ENCODE data around the gene GNAZ.

GNAZ gene

DNA sequence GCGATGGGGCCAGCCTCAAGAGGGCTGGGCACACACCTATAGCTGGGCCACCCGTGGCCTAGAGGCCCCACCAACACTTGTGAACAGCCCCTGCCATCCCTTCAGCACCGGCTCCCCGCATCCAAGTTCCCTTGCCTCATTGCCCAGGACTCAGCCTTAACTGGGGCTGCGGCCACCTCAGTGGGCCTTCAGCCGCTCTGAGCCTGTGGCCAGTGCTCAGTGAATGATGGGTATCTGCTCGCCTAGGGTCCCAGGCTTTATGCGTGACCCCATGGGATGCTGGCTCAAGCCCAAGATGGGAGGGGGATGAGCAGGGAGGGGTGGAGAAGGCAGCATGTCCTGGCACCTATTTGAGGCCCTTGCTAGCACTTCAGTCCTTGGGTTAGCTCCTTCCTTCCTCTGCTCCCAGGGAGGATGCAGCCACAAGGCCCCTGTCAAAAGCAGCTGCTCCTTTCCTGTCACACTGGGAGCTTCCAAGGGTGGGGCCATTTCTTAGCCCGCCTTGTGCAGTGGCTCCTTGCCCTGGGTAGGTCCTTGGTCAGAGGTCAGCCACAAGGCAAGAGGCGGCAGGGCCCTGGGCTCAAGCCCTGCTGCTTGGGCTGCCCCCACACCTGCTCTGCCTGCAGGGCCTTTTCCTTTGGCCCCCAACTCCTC is 31.8 kb downstream of the GNAZ start:
- no peak overlapping the region for H3K9ac ChIP-seq (ENCODE audit: low read depth, low read length, poor library complexity)
- no peak overlapping the region for H4K91ac ChIP-seq (ENCODE audit: low read depth, low read length, poor library complexity)
- H3K4me1 ChIP-seq (ENCODE audit: control insufficient read depth in 2 of 2, insufficient read depth in 1 of 2, low read depth in 1 of 2, low read length in 2 of 2), result peaks cover 0 to 2% of the 10 kb centered on the region in 2 donors
- H2AFZ ChIP-seq (ENCODE audit: low read length), result no peak overlapping the region
- H2BK120ac ChIP-seq (ENCODE audit: low read depth, low read length), result no peak overlapping the region
- H3K18ac ChIP-seq (ENCODE audit: low read length), result peak overlapping the region; percentile 51
- H2BK12ac ChIP-seq (ENCODE audit: low read length), result no peak overlapping the region
- DNase-seq (ENCODE audit: low spot score), result no peak
- H2BK15ac ChIP-seq (ENCODE audit: low read length), result no peak overlapping the region
- H3K27ac ChIP-seq (replicated peaks; ENCODE audit: low read length), result no peak overlapping the region
- H2BK5ac ChIP-seq (ENCODE audit: low read length), result no peak overlapping the region
- no peak overlapping the region for H2AK5ac ChIP-seq (ENCODE audit: low read depth, low read length)
- no peak overlapping the region for H4K8ac ChIP-seq (ENCODE audit: low read depth, low read length)
- H3K36me3 ChIP-seq (replicated peaks in 1 of 2; ENCODE audit: control insufficient read depth in 2 of 2, insufficient read depth in 2 of 2, low read length in 2 of 2), result peaks cover 4 to 18% of the 10 kb centered on the region in 2 donors
- no peak overlapping the region for H3K4me3 ChIP-seq (ENCODE audit: low read length in 2 of 2)
- H3K14ac ChIP-seq (ENCODE audit: low read length), result peak overlapping the region; percentile 63
- H3K9me3 ChIP-seq (replicated peaks in 1 of 2; ENCODE audit: control insufficient read depth in 2 of 2, insufficient read depth in 1 of 2, low read depth in 1 of 2, low read length in 2 of 2), result no peaks in the 10 kb centered on the region
- no peaks in the 10 kb centered on the region for H3K27me3 ChIP-seq (ENCODE audit: control insufficient read depth in 3 of 3, insufficient read depth in 3 of 3, low read depth in 1 of 3, low read length in 3 of 3)
- peak overlapping the region; percentile 94 for H3K23ac ChIP-seq (ENCODE audit: low read depth, low read length, poor library complexity)
- H3K4me2 ChIP-seq (ENCODE audit: insufficient read depth, low read length, poor library complexity, severe bottlenecking), result no peak overlapping the region
- WGBS, 2 donors (ENCODE audit: extremely low coverage in 2 of 2, insufficient read length in 2 of 2, insufficient replicate concordance in 1 of 2), result no CpG with 5 or more reads among the region's 10 CpGs
- peaks cover 9% of the 10 kb centered on the region for H3K79me1 ChIP-seq (ENCODE audit: low read depth, low read length)
- no peak overlapping the region for H3K4ac ChIP-seq (ENCODE audit: low read length)

DNA sequence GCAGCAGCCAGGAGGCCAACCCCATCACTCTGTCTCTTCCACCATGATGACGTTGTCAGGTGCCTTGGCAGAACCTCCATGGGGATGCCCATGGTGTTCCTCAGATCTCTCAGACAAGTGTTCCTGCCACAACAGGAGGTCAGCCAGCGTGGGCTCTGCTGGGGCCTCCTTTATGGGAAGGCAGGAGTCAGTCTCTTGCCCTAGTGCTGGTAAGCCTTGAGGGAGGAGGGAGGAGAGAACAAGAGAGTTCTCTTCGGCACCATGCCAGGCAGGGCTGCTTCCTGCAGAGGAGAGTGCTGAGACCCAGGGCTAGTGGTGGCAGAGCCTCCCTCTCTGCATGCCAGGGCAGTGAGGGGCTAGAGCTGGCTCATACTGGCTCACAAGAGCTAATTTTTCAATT is 32.5 kb downstream of the GNAZ start:
- Histone ChIP-seq H4K8ac (ENCODE audit: low read depth, low read length) (no peak overlapping the region), H3K14ac (ENCODE audit: low read length) (peak overlapping the region; percentile 9), H2BK15ac (ENCODE audit: low read length) (no peak overlapping the region), H3K9ac (ENCODE audit: low read depth, low read length, poor library complexity) (no peak overlapping the region), H3K18ac (ENCODE audit: low read length) (no peak overlapping the region), H3K27me3 (ENCODE audit: control insufficient read depth in 3 of 3, insufficient read depth in 3 of 3, low read depth in 1 of 3, low read length in 3 of 3) (no peaks in the 10 kb centered on the region), H2BK5ac (ENCODE audit: low read length) (no peak overlapping the region), H4K91ac (ENCODE audit: low read depth, low read length, poor library complexity) (no peak overlapping the region), H3K4ac (ENCODE audit: low read length) (no peak overlapping the region), H3K27ac (replicated peaks; ENCODE audit: low read length) (no peak overlapping the region), H3K36me3 (replicated peaks in 1 of 2; ENCODE audit: control insufficient read depth in 2 of 2, insufficient read depth in 2 of 2, low read length in 2 of 2) (peaks cover 4 to 16% of the 10 kb centered on the region in 2 donors), H3K4me2 (ENCODE audit: insufficient read depth, low read length, poor library complexity, severe bottlenecking) (no peak overlapping the region), H3K23ac (ENCODE audit: low read depth, low read length, poor library complexity) (peak overlapping the region; percentile 94), H3K79me1 (ENCODE audit: low read depth, low read length) (peaks cover 9% of the 10 kb centered on the region), H2AK5ac (ENCODE audit: low read depth, low read length) (no peak overlapping the region), H3K4me1 (ENCODE audit: control insufficient read depth in 2 of 2, insufficient read depth in 1 of 2, low read depth in 1 of 2, low read length in 2 of 2) (peaks cover 0 to 2% of the 10 kb centered on the region in 2 donors), H2BK120ac (ENCODE audit: low read depth, low read length) (no peak overlapping the region), H3K9me3 (replicated peaks in 1 of 2; ENCODE audit: control insufficient read depth in 2 of 2, insufficient read depth in 1 of 2, low read depth in 1 of 2, low read length in 2 of 2) (no peaks in the 10 kb centered on the region), H2BK12ac (ENCODE audit: low read length) (no peak overlapping the region), H3K4me3 (ENCODE audit: low read length in 2 of 2) (no peak overlapping the region), H2AFZ (ENCODE audit: low read length) (no peak overlapping the region)
- WGBS, 2 donors (ENCODE audit: extremely low coverage in 2 of 2, insufficient read length in 2 of 2, insufficient replicate concordance in 1 of 2), result no CpG with 5 or more reads among the region's 3 CpGs
- DNase-seq (ENCODE audit: low spot score), result no peak

DNA sequence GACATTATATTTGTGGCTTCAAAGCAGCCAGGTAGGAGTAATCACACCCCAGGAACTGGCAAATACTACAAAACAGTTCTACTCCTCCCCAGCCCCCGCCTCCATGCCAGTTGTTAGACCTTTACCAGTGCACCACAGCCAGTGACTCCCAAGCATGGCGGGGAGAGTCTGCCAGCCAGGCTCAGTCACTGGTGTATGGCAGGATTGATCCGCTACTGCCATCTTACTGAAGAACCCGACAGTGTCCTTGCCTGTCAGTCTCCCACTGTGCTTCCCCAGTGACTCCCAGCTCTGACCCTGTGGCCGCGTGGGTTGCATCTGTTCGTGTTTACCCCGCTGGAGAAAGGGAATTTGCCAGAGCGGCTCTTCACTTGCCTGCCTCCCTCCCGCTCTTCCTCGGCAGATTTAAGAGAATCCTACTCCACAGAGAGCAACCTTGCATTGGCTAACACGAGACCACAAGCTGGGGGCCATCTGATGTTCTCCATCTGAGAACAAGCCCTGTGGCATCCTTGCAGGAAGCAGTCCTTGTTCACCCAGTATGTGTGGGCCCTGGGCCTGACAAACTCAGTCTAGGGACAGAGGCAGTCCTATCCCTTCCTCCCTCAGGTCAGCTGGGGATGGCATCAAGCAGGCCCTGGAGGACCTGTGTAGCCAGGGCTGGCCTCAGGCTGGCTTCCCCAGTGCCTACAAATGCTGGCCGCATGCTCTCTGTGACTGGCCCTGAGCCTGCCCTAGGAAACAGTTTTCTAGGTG is 33.1 kb downstream of the GNAZ start:
- Histone ChIP-seq H3K79me1 (ENCODE audit: low read depth, low read length) (peaks cover 9% of the 10 kb centered on the region), H3K4ac (ENCODE audit: low read length) (no peak overlapping the region), H3K18ac (ENCODE audit: low read length) (no peak overlapping the region), H3K14ac (ENCODE audit: low read length) (no peak overlapping the region), H3K23ac (ENCODE audit: low read depth, low read length, poor library complexity) (peak overlapping the region; percentile 96), H3K9ac (ENCODE audit: low read depth, low read length, poor library complexity) (peak overlapping the region; percentile 63), H4K8ac (ENCODE audit: low read depth, low read length) (no peak overlapping the region), H2BK120ac (ENCODE audit: low read depth, low read length) (no peak overlapping the region), H3K27ac (replicated peaks; ENCODE audit: low read length) (no peak overlapping the region), H3K4me3 (ENCODE audit: low read length in 2 of 2) (peak overlapping the region in 1 of 2 donors; percentile 38), H3K4me2 (ENCODE audit: insufficient read depth, low read length, poor library complexity, severe bottlenecking) (no peak overlapping the region), H4K91ac (ENCODE audit: low read depth, low read length, poor library complexity) (no peak overlapping the region), H3K27me3 (ENCODE audit: control insufficient read depth in 3 of 3, insufficient read depth in 3 of 3, low read depth in 1 of 3, low read length in 3 of 3) (no peaks in the 10 kb centered on the region), H2BK15ac (ENCODE audit: low read length) (no peak overlapping the region), H3K4me1 (ENCODE audit: control insufficient read depth in 2 of 2, insufficient read depth in 1 of 2, low read depth in 1 of 2, low read length in 2 of 2) (peaks cover 0 to 2% of the 10 kb centered on the region in 2 donors), H3K36me3 (replicated peaks in 1 of 2; ENCODE audit: control insufficient read depth in 2 of 2, insufficient read depth in 2 of 2, low read length in 2 of 2) (peaks cover 4 to 14% of the 10 kb centered on the region in 2 donors), H2BK12ac (ENCODE audit: low read length) (no peak overlapping the region), H2AFZ (ENCODE audit: low read length) (no peak overlapping the region), H2BK5ac (ENCODE audit: low read length) (no peak overlapping the region), H2AK5ac (ENCODE audit: low read depth, low read length) (no peak overlapping the region), H3K9me3 (replicated peaks in 1 of 2; ENCODE audit: control insufficient read depth in 2 of 2, insufficient read depth in 1 of 2, low read depth in 1 of 2, low read length in 2 of 2) (no peaks in the 10 kb centered on the region)
- WGBS, 2 donors (ENCODE audit: extremely low coverage in 2 of 2, insufficient read length in 2 of 2, insufficient replicate concordance in 1 of 2), result no CpG with 5 or more reads among the region's 13 CpGs
- DNase-seq (ENCODE audit: low spot score), result no peak

DNA sequence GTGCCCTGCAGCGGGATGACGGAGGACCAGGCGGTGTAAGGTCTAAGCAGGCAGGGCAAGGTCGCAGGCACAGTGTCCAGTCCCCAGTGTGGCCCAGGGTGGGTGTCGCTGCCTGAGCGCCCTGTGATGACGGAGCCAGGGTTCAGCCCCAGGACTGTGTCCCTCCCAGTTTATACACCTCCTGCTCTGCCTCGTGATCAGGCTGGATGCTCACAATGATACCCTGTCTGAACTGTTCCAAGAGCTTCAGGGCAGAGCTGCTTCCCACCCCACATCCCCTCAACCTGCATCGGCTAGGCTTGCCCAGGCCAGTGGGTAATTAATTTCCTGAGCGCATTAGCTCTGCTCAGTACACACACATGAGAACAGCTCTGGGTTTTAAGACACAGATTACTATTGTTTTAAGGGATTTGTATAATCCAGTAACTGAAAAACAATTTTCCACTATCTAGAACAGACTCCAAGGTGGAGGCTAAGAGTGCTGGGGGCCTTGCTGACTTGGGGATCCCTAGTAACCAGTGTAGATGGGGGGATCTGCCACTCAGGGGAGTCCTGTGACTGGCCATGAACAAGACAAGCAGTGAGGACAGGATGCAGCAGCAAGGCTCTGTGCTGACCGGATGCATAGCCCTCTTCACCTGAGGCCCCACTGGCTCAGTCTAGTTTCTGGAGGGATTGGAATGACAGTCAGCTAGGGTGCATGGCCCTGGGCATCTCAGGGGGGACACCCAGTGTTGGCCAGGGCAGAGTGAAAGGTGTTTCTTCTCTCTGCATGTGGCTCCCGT is 34.1 kb downstream of the GNAZ start:
- H4K91ac ChIP-seq (ENCODE audit: low read depth, low read length, poor library complexity), result no peak overlapping the region
- no peak overlapping the region for H3K4me3 ChIP-seq (ENCODE audit: low read length in 2 of 2)
- H3K4me1 ChIP-seq (ENCODE audit: control insufficient read depth in 2 of 2, insufficient read depth in 1 of 2, low read depth in 1 of 2, low read length in 2 of 2), result peaks cover 0 to 2% of the 10 kb centered on the region in 2 donors
- no peaks in the 10 kb centered on the region for H3K27me3 ChIP-seq (ENCODE audit: control insufficient read depth in 3 of 3, insufficient read depth in 3 of 3, low read depth in 1 of 3, low read length in 3 of 3)
- no peak overlapping the region for H3K4ac ChIP-seq (ENCODE audit: low read length)
- H2AFZ ChIP-seq (ENCODE audit: low read length), result no peak overlapping the region
- no peak overlapping the region for H2AK5ac ChIP-seq (ENCODE audit: low read depth, low read length)
- H2BK5ac ChIP-seq (ENCODE audit: low read length), result no peak overlapping the region
- H3K18ac ChIP-seq (ENCODE audit: low read length), result no peak overlapping the region
- H3K4me2 ChIP-seq (ENCODE audit: insufficient read depth, low read length, poor library complexity, severe bottlenecking), result no peak overlapping the region
- DNase-seq (ENCODE audit: low spot score), result no peak
- no peak overlapping the region for H4K8ac ChIP-seq (ENCODE audit: low read depth, low read length)
- H3K9ac ChIP-seq (ENCODE audit: low read depth, low read length, poor library complexity), result peak overlapping the region; percentile 33
- H3K14ac ChIP-seq (ENCODE audit: low read length), result no peak overlapping the region
- no peak overlapping the region for H2BK15ac ChIP-seq (ENCODE audit: low read length)
- H3K79me1 ChIP-seq (ENCODE audit: low read depth, low read length), result peaks cover 6% of the 10 kb centered on the region
- H3K36me3 ChIP-seq (replicated peaks in 1 of 2; ENCODE audit: control insufficient read depth in 2 of 2, insufficient read depth in 2 of 2, low read length in 2 of 2), result peaks cover 4 to 12% of the 10 kb centered on the region in 2 donors
- H3K27ac ChIP-seq (replicated peaks; ENCODE audit: low read length), result no peak overlapping the region
- no peak overlapping the region for H2BK12ac ChIP-seq (ENCODE audit: low read length)
- H2BK120ac ChIP-seq (ENCODE audit: low read depth, low read length), result no peak overlapping the region
- no peaks in the 10 kb centered on the region for H3K9me3 ChIP-seq (replicated peaks in 1 of 2; ENCODE audit: control insufficient read depth in 2 of 2, insufficient read depth in 1 of 2, low read depth in 1 of 2, low read length in 2 of 2)
- peak overlapping the region; percentile 96 for H3K23ac ChIP-seq (ENCODE audit: low read depth, low read length, poor library complexity)
- no CpG with 5 or more reads among the region's 12 CpGs for WGBS, 2 donors (ENCODE audit: extremely low coverage in 2 of 2, insufficient read length in 2 of 2, insufficient replicate concordance in 1 of 2)

Data from neuronal stem cell (in vitro differentiated cells).